ENCODE data around the gene SOX13.

DNA sequence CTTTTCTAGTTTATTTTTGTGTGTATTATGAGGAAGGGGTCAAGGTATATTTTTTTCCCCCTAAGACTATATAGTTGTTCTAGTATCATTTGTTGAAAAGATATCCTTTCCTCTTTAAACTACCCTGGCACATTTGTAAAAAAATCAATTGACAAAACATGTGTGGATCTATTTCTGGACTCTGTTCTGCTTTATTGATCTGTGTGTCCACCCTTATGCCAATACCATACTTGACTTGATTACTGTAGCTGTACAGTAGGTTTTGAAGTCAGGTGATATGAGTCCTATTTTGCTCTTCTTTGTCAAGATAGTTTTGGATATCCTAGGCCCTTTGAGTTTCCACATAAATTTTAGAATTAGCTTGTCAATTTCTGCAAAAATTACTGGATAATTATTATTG, 21.2 kb upstream of the SOX13 start:
- no peak for TF ChIP-seq POLR2A (IDR thresholded peaks at IDR 0.05)
- TF ChIP-seq, protein P1, sequence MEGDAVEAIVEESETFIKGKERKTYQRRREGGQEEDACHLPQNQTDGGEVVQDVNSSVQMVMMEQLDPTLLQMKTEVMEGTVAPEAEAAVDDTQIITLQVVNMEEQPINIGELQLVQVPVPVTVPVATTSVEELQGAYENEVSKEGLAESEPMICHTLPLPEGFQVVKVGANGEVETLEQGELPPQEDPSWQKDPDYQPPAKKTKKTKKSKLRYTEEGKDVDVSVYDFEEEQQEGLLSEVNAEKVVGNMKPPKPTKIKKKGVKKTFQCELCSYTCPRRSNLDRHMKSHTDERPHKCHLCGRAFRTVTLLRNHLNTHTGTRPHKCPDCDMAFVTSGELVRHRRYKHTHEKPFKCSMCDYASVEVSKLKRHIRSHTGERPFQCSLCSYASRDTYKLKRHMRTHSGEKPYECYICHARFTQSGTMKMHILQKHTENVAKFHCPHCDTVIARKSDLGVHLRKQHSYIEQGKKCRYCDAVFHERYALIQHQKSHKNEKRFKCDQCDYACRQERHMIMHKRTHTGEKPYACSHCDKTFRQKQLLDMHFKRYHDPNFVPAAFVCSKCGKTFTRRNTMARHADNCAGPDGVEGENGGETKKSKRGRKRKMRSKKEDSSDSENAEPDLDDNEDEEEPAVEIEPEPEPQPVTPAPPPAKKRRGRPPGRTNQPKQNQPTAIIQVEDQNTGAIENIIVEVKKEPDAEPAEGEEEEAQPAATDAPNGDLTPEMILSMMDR (IDR thresholded peaks at IDR 0.05), result no peak
